ENCODE measurements around the gene TBX15.

TBX15 gene

GRCh38 chr1:118902299-118902698, 85.8 kb downstream of the TBX15 start:
- in situ Hi-C loops (cut with HindIII; ENCODE audit: low sequenced_read_pairs) = no loop called here

- in situ Hi-C loops (cut with HindIII; ENCODE audit: low sequenced_read_pairs) = no loop called here
Observed at GRCh38 chr1:118900643-118901440, 87.3 kb downstream of the TBX15 start.

DNA sequence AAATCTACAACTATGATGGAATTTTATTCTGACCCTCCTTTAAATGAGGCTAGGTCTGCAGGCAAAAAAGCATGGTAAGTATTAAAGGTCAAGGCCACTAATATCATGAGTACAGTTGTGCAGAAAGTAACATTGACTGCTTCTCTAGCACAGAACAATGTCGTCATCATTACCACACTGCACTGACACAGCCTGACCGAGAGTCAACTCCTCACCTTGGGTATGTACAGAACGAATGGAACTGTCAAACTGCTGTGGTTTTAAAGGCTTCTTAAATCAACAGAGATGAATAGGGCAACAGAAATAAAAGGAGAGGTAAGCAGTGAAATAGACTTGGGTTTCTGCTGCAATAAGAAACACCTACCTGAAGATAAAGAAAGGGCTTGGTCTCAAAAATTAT, 88.8 kb downstream of the TBX15 start:
- in situ Hi-C loops (cut with HindIII; ENCODE audit: low sequenced_read_pairs) = no loop called here

- in situ Hi-C loops (cut with HindIII; ENCODE audit: low sequenced_read_pairs) = no loop called here
Observed at GRCh38 chr1:118898712-118899111, 89.4 kb downstream of the TBX15 start.

GRCh38 chr1:118896416-118896815, 91.7 kb downstream of the TBX15 start:
- in situ Hi-C loops (cut with HindIII; ENCODE audit: low sequenced_read_pairs) = no loop called here

GRCh38 chr1:118894836-118895235, 93.3 kb downstream of the TBX15 start:
- in situ Hi-C loops (cut with HindIII; ENCODE audit: low sequenced_read_pairs) = no loop called here

- in situ Hi-C loops (cut with HindIII; ENCODE audit: low sequenced_read_pairs) = no loop called here
Observed at GRCh38 chr1:118890851-118891384, 97.2 kb downstream of the TBX15 start.

DNA sequence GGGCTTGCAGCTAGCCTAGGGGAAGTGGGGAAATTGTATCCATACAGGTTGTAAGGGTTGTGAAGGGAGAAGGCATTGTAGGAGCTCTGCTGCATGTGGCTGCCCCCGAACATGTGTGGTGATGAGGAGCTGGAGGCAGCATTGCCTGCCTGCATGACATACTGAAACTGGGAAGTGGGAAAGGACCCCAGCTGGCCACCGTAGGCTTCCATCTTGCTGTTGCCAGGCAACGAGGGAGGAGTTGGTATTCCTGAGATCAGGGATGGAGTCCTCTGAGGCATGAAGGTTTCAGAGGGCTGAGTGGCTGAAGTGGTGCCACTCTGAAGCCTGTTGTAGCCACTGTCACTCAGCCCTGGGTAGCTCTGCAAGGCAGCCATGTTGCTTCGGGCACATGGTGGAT, 103.2 kb downstream of the TBX15 start:
- in situ Hi-C loops (cut with HindIII; ENCODE audit: low sequenced_read_pairs) = loop anchor here (5.0 kb wide), 1 partner anchor 67 kb away; no protein-coding TSS in a partner anchor

- in situ Hi-C loops (cut with HindIII; ENCODE audit: low sequenced_read_pairs) = loop anchor here (5.0 kb wide), 1 partner anchor 71 kb away; no protein-coding TSS in a partner anchor
Observed at GRCh38 chr1:118881751-118882150, 106.4 kb downstream of the TBX15 start.

DNA sequence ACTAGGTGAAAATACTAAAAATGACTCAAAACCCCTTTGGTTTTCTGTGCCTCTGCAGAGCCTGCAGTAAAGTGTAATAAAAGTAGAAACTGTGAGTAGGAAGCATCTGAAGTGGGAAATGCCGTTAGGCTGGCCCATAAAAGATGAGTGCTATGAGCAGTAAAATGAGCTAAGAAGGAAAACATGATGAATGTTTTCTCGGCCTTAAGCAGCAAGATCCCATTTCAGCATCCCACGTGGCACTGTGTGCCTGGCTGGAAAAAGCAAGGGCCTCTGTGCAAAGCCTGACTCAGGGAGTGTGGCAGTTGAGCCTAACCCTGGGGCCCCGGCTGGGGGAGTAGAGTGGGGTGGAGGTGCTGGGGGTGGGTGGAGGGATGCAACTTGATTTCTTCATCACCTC, 109.5 kb downstream of the TBX15 start:
- in situ Hi-C loops (cut with HindIII; ENCODE audit: low sequenced_read_pairs) = no loop called here

- in situ Hi-C loops (cut with HindIII; ENCODE audit: low sequenced_read_pairs) = no loop called here
Observed at GRCh38 chr1:118877668-118878396, 110.3 kb downstream of the TBX15 start.

GRCh38 chr1:118871582-118872171, 116.5 kb downstream of the TBX15 start:
- in situ Hi-C loops (cut with HindIII; ENCODE audit: low sequenced_read_pairs) = no loop called here

- in situ Hi-C loops (cut with HindIII; ENCODE audit: low sequenced_read_pairs) = no loop called here
Observed at GRCh38 chr1:118868387-118868786, 119.8 kb downstream of the TBX15 start.

DNA sequence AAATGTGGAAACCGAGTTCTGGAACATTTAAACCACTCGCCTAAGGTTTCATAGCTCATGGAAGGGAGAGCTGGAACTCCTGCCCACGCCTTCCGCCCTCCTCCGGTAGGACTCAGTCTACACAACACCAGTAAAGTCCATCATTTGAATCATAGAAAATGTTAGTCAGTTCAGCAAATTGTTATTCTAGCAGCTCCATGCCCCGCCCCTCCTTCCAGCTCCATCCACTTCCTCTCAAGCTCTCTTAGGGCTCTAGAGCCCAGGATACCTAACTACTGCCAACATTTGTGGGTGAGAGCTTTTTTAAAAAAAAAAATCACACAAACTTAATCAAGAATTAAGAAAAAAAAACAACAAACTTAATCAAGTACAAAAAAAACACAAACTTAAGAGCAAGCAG, 121.8 kb downstream of the TBX15 start:
- in situ Hi-C loops (cut with HindIII; ENCODE audit: low sequenced_read_pairs) = no loop called here

DNA sequence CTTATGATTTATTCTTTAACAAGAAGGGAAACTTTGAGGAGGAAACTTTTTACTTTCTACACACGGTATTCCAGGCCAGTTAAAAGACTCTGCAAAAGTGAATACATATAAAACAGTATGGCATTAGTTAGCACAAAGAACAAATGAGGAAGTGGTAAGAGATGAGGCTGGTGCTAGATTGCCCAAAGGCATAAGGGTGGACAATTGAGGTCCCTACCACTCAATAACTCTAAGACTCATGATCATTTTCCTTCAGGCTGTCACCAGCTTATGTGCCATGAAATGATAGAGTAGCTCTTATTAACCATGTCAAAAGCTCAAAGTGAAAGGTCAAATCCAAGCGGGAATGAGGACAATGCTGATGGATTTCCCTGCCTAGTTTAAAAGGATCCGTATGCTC, 124.5 kb downstream of the TBX15 start:
- in situ Hi-C loops (cut with HindIII; ENCODE audit: low sequenced_read_pairs) = no loop called here

DNA sequence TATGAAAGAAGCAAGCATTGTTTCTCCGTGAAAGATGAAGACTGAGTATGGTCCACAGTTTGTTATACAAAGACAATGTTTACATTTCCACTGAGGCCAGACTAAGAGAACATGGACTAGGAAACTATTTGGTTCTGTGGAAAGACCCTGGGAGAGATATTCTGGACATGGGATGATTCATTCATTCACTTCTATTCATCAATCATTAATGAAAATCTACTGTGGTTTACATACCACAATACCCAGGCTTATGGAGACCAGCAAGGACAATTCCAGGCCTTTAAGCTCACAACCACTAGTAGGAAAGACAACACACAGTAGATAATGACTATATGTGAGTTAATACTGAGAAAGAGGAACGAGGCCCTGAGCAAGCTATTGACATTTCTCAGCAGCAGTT, 125.4 kb downstream of the TBX15 start:
- in situ Hi-C loops (cut with HindIII; ENCODE audit: low sequenced_read_pairs) = no loop called here

DNA sequence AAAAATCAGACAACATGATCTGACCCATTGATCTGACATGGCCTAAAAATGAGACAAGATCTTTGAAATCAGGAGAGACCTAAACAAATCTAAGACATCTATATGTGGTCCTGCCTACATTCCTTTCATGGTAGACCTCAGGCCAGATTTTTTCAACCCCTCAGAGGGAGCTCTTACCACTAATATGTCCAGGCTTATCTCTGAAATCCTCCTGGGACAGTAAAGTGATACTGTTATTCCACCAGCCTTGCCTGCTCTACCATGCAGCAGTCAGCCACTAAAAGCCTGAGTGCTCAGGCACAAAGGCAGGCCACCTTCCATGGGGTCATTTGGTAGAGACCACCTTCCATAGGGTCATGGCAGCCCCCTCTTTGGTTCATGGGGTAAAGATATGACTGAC, 126.9 kb downstream of the TBX15 start:
- in situ Hi-C loops (cut with HindIII; ENCODE audit: low sequenced_read_pairs) = no loop called here

GRCh38 chr1:118859999-118860398, 128.1 kb downstream of the TBX15 start:
- in situ Hi-C loops (cut with HindIII; ENCODE audit: low sequenced_read_pairs) = no loop called here

GRCh38 chr1:118846443-118846842, 141.7 kb downstream of the TBX15 start:
- in situ Hi-C loops (cut with HindIII; ENCODE audit: low sequenced_read_pairs) = no loop called here

DNA sequence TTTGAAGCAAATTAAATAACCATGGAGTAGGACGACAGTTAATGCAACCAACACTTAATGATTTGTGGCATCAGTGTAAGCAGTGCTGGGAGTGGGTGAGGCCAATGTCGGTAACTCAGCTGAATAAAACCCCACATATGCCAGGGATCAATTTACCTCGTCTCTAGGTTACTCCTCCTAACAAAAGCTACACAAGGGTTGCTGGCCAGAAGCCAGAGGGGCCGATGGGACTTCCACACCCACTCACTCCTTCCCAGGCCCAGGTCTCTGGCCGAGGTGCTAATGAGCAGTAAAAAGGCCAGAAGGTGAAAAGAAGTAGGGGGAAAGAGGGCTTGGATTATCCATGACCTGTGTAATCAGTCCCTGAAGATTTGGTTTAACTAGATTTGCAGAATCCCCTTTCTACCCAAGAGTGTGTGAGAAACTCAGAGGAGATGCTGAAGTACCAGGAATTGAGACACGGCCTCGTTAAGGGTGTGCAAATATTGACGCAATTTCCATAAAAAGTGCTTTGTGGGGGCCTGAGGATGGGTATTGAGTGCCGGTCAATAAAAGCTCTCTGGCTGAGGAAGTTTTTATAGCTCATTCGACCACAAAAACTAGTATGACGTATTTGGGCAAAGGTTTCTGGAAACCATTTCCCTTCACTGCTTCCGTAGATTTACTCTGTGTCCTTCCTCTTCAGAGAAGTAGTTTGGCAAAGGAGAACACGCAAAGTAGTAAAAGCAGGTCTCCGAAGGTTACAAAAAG, 145.5 kb downstream of the TBX15 start:
- in situ Hi-C loops (cut with HindIII; ENCODE audit: low sequenced_read_pairs) = no loop called here

DNA sequence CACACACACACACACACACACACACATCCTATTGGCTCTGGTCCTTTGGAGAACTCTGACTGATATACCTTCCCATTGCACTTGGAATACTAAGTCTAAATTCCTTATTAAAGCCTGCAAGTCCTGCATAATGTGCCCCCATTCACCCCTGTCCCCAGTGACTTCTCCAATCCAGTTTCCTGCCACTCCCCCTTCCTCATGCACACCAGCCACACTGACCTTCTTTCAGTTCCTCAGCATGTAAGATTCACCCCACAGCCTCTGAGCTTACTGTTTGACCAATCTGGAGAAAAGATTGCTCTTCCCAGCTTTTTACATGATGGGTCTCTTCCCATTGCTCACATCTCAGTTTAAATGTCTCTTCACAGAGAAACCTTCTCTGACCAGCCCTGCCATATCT, 146.6 kb downstream of the TBX15 start:
- in situ Hi-C loops (cut with HindIII; ENCODE audit: low sequenced_read_pairs) = no loop called here

Data from endothelial cell of hepatic sinusoid (primary cell).